ENCODE data around the gene TNS3.

DNA sequence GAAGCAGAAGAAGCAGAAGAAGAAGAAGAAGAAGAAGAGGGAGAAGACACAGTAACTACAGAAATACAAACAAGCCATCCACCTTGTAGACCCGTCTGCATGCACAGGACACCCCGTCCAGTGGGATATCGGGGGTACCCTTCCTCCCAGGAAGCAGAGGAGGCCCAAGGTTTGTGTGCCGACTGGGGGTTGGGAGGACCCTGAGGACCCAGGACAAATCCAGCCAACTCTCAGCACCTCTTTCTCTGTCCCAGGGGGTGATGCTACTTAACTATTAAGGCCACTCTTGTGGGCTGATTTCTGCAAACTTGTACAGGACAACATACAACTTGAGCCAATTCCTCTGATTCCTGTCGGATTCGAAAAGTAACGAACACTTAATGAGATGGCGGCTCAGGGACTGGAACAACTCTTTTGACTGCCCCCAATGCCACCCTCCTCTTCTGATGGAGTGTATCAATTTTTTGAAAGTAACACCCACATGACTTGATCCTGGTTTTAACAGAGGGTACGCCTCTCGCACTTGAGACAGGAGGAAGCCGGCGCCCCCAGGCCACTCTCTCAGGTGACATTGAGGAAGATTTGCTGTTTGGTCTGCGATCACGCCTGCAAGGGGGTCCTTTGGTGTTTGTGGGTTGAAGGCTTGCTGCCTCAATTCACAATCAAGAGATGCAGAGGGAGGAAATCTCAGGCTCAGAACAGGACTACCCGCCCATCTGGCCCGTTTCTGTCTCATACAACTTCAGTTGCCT lies 192.6 kb downstream of the TNS3 start:
- TF ChIP-seq, protein P1, sequence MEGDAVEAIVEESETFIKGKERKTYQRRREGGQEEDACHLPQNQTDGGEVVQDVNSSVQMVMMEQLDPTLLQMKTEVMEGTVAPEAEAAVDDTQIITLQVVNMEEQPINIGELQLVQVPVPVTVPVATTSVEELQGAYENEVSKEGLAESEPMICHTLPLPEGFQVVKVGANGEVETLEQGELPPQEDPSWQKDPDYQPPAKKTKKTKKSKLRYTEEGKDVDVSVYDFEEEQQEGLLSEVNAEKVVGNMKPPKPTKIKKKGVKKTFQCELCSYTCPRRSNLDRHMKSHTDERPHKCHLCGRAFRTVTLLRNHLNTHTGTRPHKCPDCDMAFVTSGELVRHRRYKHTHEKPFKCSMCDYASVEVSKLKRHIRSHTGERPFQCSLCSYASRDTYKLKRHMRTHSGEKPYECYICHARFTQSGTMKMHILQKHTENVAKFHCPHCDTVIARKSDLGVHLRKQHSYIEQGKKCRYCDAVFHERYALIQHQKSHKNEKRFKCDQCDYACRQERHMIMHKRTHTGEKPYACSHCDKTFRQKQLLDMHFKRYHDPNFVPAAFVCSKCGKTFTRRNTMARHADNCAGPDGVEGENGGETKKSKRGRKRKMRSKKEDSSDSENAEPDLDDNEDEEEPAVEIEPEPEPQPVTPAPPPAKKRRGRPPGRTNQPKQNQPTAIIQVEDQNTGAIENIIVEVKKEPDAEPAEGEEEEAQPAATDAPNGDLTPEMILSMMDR (IDR thresholded peaks at IDR 0.05 in 8 of 11, conservative IDR thresholded peaks at IDR 0.05 in 3 of 11), result no peak
- no peak for TF ChIP-seq POLR2A (IDR thresholded peaks at IDR 0.05)

Data from spleen (tissue), 7 donors.